Epithelial cell of proximal tubule (primary cell): Measurements from ENCODE around the gene KSR2. TPM values are rescaled to one million over a fixed set of nuclear protein-coding genes. Genes with fewer than 3 reads are reported as not detected.

Source experiments
- DNase-seq: peaks from one replicate; pipeline ENCODE4 v3.0.0-alpha.2; 2011; ENCODE audit warnings: low read depth
- H3K4me3 ChIP-seq: 2 replicates; pipeline ENCODE4 v1.5.1; 2011; ENCODE audit warnings: low read depth, mild to moderate bottlenecking, low read length
- CTCF ChIP-seq: conservative IDR thresholded peaks from 2 replicates; pipeline ENCODE4 v1.5.1; 2012; ENCODE audit warnings: low read depth, mild to moderate bottlenecking, low read length
- total RNA-seq: library from RNA; depleted of rRNA; stranded (reverse); fragments of >200 nt; gene quantifications from 2 replicates; pipeline ENCODE4 v1.2.3, GENCODE V29; 2015

KSR2 gene
- total RNA-seq, 1 donor from 2014 or later, result 0.29 TPM

- H3K4me3 ChIP-seq, result no peak overlapping the region
- TF ChIP-seq CTCF, result no peak
- no peak for DNase-seq
These were observed 385.7 kb downstream of the KSR2 start for GRCh38 chr12:117583092-117583491.

- no peak for TF ChIP-seq CTCF
- H3K4me3 ChIP-seq, result no peak overlapping the region
- DNase-seq, result no peak
These were observed 386.5 kb downstream of the KSR2 start for GRCh38 chr12:117582135-117582784.

GRCh38 chr12:117580718-117581062, 388.1 kb downstream of the KSR2 start:
- no peak overlapping the region for H3K4me3 ChIP-seq
- DNase-seq, result no peak
- TF ChIP-seq CTCF, result no peak

DNA sequence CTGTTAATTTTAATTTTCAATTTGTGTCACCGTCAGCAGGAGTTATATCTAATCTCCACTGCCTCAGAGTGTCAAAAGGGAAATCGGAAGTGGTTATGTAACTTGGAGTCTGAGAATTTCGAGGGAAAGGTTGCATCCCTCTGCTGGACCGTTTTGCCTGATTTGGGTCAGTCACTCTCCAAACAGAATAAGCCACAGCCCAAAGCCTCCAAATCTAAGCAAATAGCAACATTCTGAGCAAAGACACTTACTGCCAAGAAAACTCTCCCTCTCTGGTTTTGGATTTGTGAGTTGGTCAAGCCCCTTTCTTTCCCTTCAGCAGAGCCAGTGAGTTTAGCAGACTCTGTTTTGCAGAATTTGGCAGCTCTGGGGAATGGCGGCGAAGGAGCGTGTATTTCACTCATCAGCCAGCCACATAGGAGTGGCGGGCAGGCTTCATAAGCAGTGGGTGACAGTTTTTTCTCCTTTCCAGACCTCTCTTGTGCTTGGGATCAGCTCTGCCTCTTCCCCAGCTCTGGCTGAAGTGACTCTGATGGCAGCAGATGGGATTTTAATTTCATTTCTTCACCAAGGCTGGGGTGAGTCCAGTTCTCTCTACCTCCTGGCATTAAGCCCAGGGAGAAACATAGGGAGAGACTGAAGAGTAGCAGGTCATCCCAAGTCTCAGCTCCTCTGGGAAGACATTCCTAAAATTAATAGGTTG, 388.6 kb downstream of the KSR2 start:
- H3K4me3 ChIP-seq, result no peak overlapping the region
- TF ChIP-seq CTCF, result no peak

DNA sequence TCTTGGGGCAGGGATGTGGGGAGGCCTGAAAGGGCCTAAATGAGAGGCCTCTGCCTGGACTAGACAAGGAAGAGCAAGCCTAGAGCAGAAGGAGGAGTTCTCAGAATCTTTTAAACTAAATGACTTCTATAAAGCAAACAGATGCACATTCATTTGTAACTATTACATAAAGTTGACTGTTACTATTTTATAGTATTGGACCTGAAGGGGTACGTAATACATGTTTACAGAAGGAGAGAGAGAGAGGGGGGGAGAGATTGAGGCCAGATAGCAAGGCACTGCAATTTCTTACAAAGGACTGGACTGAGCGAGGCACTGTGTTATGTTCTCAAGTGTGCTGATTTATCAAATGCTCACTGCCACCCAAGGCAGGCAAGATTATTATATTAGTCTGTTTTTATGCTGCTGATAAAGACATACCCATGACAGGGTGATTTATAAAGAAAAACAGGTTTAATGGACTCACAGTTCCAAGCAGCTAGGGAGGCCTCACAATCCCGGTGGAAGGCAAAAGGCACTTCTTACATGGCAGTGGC, 391.6 kb downstream of the KSR2 start:
- no peak for DNase-seq
- H3K4me3 ChIP-seq, result no peak overlapping the region
- TF ChIP-seq CTCF, result no peak

More for the DNA sequence above, 388.6 kb downstream of the KSR2 start:
- DNase-seq, result no peak

GRCh38 chr12:117576053-117576452, 392.7 kb downstream of the KSR2 start:
- no peak overlapping the region for H3K4me3 ChIP-seq
- DNase-seq, result no peak
- TF ChIP-seq CTCF, result no peak
